GM19351 (cell line): ENCODE data around the gene TRRAP.

Experiments used
- ATAC-seq: cut with Tn5 transposase; IDR thresholded peaks from one replicate; pipeline ENCODE4 v1.9.1; 2021; ENCODE audit warnings: mild to moderate bottlenecking, moderate library complexity; ENCODE audit not compliant: unreplicated experiment

Gene TRRAP

GRCh38 chr7:98984126-98984525 lies 105.8 kb downstream of the TRRAP start:
- no peak for ATAC-seq

- ATAC-seq = no peak
Observed at GRCh38 chr7:98985406-98985805, 107.1 kb downstream of the TRRAP start.

- no peak for ATAC-seq
Observed at GRCh38 chr7:98985945-98986344, 107.6 kb downstream of the TRRAP start.

- ATAC-seq = no peak
Observed at GRCh38 chr7:98988641-98989040, 110.3 kb downstream of the TRRAP start.

GRCh38 chr7:98990356-98990755 lies 112.0 kb downstream of the TRRAP start:
- ATAC-seq = no peak

- ATAC-seq = no peak
Observed at GRCh38 chr7:98991141-98991540, 112.8 kb downstream of the TRRAP start.

- ATAC-seq = no peak
Observed at GRCh38 chr7:98992076-98992475, 113.7 kb downstream of the TRRAP start.

GRCh38 chr7:98993024-98993897 lies 114.9 kb downstream of the TRRAP start:
- no peak for ATAC-seq

GRCh38 chr7:98994046-98994944 lies 116.0 kb downstream of the TRRAP start:
- no peak for ATAC-seq

- ATAC-seq = no peak
Observed at GRCh38 chr7:98995111-98995510, 116.8 kb downstream of the TRRAP start.

GRCh38 chr7:98995523-98996149 lies 117.3 kb downstream of the TRRAP start:
- ATAC-seq = no peak

GRCh38 chr7:98996150-98996552 lies 117.8 kb downstream of the TRRAP start:
- ATAC-seq = no peak

- ATAC-seq = no peak
Observed at GRCh38 chr7:98997846-98998245, 119.5 kb downstream of the TRRAP start.

- ATAC-seq = no peak
Observed at GRCh38 chr7:98998821-98999725, 120.7 kb downstream of the TRRAP start.

GRCh38 chr7:99000196-99000903 lies 122.0 kb downstream of the TRRAP start:
- no peak for ATAC-seq

GRCh38 chr7:99000904-99001465 lies 122.7 kb downstream of the TRRAP start:
- ATAC-seq = no peak

- ATAC-seq = no peak
Observed at GRCh38 chr7:99001482-99002147, 123.3 kb downstream of the TRRAP start.

- ATAC-seq = no peak
Observed at GRCh38 chr7:99002148-99002826, 124.0 kb downstream of the TRRAP start.
